GM23248 (cell line): ENCODE data around the gene LPAR2.

Experiments
- EZH2 ChIP-seq: fragments of 200-600 bp; sonication (generic); IDR thresholded peaks from 2 replicates; pipeline ENCODE4 v1.6.1; 2018; ENCODE audit warnings: antibody characterized with exemption, mild to moderate bottlenecking; ENCODE audit not compliant: insufficient read depth, poor library complexity, severe bottlenecking
- EZH2phosphoT487 ChIP-seq: fragments of 200-600 bp; sonication (generic); IDR thresholded peaks from 2 replicates; pipeline ENCODE4 v1.6.1; 2018; ENCODE audit warnings: antibody characterized with exemption, moderate library complexity, mild to moderate bottlenecking, low read depth; ENCODE audit not compliant: insufficient read depth

DNA sequence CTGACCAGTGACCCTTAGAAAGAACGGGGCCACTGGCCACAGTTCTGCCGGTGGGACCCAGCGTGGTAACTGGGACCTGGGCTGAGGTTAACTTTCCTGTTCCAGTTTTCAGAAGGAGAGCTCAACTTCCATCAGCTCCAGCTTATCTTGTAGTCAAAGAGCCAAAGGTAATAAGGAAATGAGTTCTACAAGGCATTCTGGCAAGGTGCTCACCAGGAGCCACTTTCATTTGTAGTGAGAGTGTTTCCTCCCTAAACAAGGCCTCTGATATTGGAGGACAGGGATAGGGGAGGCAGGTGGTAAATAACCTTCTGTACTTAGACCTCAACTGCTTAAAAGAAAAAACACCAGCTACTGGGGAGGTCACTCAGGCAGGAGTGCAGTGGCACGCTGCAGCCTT, 47.6 kb downstream of the LPAR2 start:
- TF ChIP-seq EZH2phosphoT487 = no peak
- TF ChIP-seq EZH2 = no peak
